Measurements from ENCODE around the gene CLEC4D.
"Not testable (repeated sequence)": the region's sequence is repeated elsewhere in the genome, so short reads cannot be mapped to it uniquely, and the experiment has no call there.

The CLEC4D gene

DNA sequence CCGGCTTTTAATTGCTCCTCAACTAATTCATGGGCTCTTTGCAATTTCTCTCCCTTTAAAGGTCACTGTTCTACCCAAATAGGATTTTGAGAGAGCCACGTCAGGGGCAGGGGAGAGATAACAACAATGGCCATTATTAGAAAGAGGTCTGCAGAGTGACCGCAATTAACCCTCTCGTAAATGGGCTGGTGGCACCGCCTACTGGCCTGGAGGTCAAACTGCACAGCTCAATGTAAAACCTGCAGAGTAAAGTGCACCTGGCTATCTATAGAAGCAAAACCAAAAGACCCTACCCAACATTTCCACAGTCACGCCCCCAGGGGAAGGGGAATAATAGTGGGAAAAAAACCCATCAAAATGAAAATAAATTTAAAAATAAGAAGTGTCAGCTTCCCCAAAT is 49.0 kb downstream of the CLEC4D start:
- no peak for DNase-seq (ENCODE audit: low read depth)
- TF ChIP-seq, protein P1, sequence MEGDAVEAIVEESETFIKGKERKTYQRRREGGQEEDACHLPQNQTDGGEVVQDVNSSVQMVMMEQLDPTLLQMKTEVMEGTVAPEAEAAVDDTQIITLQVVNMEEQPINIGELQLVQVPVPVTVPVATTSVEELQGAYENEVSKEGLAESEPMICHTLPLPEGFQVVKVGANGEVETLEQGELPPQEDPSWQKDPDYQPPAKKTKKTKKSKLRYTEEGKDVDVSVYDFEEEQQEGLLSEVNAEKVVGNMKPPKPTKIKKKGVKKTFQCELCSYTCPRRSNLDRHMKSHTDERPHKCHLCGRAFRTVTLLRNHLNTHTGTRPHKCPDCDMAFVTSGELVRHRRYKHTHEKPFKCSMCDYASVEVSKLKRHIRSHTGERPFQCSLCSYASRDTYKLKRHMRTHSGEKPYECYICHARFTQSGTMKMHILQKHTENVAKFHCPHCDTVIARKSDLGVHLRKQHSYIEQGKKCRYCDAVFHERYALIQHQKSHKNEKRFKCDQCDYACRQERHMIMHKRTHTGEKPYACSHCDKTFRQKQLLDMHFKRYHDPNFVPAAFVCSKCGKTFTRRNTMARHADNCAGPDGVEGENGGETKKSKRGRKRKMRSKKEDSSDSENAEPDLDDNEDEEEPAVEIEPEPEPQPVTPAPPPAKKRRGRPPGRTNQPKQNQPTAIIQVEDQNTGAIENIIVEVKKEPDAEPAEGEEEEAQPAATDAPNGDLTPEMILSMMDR (IDR thresholded peaks at IDR 0.05; ENCODE audit: low read length, missing control alignments): no peak
- no peak overlapping the region for H3K4me3 ChIP-seq (replicated peaks; ENCODE audit: low read depth, low read length)

DNA sequence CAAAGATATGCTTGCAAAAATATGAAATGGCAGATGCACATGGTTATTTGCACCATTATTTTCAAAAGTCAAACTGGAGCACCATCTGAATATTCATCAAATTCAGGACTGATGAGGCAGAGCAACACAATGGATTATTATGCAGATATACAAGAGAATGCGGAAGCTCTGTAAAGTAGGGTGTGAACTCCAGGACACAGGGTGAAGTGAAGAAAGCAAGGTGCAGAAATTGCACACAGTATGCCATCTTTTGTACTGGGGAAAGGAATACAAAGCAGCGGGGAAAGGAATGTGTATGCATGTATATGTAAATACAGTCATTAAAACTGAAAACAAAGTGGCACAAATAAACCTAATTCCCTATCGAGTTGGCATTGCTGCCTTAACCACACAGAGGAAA is 50.1 kb downstream of the CLEC4D start:
- no peak overlapping the region for H3K4me3 ChIP-seq (replicated peaks; ENCODE audit: low read depth, low read length)
- no peak for DNase-seq (ENCODE audit: low read depth)
- TF ChIP-seq, protein P1 (IDR thresholded peaks at IDR 0.05; ENCODE audit: low read length, missing control alignments): no peak

DNA sequence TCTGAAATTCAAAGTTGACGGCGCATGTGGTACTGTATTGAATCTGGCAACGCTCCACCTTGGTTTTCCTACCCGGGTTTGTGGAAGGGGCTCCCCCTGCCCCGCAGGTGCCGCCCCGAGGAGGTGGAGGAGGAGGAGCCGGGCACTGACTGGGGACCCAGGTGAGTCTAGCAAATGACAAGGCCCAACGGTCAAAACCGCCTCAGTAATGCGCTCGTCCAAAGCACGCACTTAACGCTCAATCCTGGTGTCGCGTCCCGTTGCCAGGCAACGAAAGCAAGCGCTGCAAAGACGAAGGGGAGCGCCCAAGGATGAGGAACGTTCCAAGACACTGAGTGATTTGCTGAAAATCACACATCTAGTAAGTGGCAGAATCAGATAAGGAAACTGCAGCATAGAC is 51.4 kb downstream of the CLEC4D start:
- DNase-seq (ENCODE audit: low read depth): no peak
- TF ChIP-seq, protein P1 (IDR thresholded peaks at IDR 0.05; ENCODE audit: low read length, missing control alignments): no peak
- H3K4me3 ChIP-seq (replicated peaks; ENCODE audit: low read depth, low read length): no peak overlapping the region

DNA sequence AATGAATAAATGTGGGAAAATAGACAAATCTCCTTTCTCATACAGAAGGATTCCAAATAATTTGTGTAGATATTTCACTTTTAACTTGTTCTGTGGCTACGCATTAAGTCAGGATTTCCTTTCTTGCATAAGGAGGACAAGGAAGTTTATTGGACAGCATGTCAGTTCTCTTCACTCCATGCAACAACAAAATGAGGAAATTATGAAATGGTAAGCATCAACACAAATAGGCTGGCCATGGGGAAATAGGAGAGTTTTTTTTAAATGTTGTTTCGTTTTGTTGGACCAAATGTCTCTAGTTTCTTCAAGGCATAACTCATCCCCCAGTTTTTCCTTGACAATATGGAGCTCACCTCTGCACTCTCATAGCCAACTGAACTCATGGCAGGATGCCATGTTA is 52.7 kb downstream of the CLEC4D start:
- H3K4me3 ChIP-seq (replicated peaks; ENCODE audit: low read depth, low read length); DNase-seq (ENCODE audit: low read depth): not testable (repeated sequence)

DNA sequence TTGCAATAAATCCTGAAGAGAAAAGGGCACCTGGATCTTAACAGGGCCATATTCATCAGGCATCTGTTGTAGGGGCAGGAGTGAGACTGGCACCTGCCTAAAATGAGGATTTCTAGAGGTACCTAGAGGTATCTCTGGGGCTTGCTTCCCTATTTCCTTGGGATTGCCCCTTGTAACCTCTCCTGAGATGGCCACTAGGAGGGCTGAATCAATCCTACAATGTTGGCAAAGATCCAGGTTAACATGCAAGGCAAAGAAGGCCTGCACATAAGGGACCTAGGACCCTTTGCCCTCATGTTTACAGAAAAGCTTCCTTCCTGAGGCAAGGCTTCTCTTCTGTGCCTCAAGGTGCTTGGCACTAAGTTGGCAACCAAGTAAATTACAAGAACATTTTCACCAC is 53.2 kb downstream of the CLEC4D start:
- DNase-seq (ENCODE audit: low read depth): no peak
- TF ChIP-seq, protein P1 (IDR thresholded peaks at IDR 0.05; ENCODE audit: low read length, missing control alignments): no peak
- H3K4me3 ChIP-seq (replicated peaks; ENCODE audit: low read depth, low read length): no peak overlapping the region

Measured in fibroblast of pulmonary artery (primary cell).